ENCODE measurements around the gene SDF2L1. TPM values are rescaled to one million over a fixed set of nuclear protein-coding genes. Genes with fewer than 3 reads are reported as not detected.

SDF2L1 gene
- total and polyA plus RNA-seq, 10 of the 15 experiments (the other 5 are each of a cell fraction or from before 2014, with no cell fraction given): 3.0 to 214 (median 55.5) TPM

DNA sequence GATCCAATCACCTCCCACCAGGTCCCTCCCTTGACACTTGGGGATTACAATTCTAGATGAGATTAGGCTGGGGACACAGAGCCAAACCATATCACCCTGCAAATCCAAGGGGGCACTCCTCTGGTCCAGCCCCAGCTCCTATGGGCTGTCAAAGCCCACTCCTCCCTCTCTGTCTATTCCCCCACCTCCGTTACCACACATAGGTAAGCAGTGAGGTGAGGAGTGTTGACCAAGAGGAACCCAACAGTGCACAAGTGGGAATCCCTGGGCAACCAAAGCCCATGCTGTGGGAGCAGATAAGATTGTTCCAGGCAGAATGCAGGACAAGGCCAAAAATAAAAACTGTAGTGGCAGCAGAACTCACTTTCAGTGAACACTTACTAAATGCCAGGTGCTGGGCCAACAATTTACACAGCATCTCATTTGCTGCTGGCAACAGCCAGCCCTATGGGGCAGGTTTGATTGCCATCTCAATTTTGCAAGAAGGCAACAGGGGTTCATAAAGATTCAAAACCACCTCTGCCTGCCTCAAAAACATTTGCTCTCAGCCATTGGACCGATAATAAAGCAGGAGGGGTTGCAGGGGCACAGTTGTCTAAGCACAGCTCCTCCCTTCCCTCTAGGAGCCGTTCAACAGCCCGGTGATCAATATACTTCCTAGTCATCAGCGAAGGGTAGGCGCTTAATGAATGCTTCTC is 8.9 kb downstream of the SDF2L1 start:
- H3K27me3 ChIP-seq (replicated peaks in 1 of 2; ENCODE audit: control insufficient read depth in 2 of 2, insufficient read depth in 2 of 2, low read length in 1 of 2): no peaks in the 10 kb centered on the region
- ATAC-seq: peak; percentile 22
- intact Hi-C loops (cut with micrococcal nuclease; ENCODE audit: unreplicated experiment) (no loop called here), in situ Hi-C loops (cut with MboI) (no loop called here)
- no peak for DNase-seq (ENCODE audit: low read depth, low spot score)
- H3K4me2 ChIP-seq (ENCODE audit: control insufficient read depth, insufficient read depth): peak overlapping the region; percentile 93
- ChIA-PET POLR2A (interaction anchor here (1.4 kb wide), 2 partner anchors 9 to 74 kb away, joined by 3 to 4 read pairs; partner anchors contain the start of gene SDF2L1), SMC1A (ENCODE audit: uncharacterized antibody, unreplicated experiment) (interaction anchor here (1.0 to 2.4 kb wide), 2 partner anchors 9 to 57 kb away, joined by 3 to 8 read pairs; partner anchors contain the start of gene SDF2L1), CTCF (interaction anchor here (0.8 to 0.9 kb wide), 4 partner anchors 9 to 558 kb away, joined by 3 to 4 read pairs (median 3); partner anchors contain the start of gene SDF2L1), RAD21 (ENCODE audit: unreplicated experiment) (interaction anchor here (1.0 to 1.6 kb wide), 2 partner anchors 8 to 112 kb away, joined by 4 read pairs; no protein-coding TSS in a partner anchor)
- H2AFZ ChIP-seq (ENCODE audit: control insufficient read depth, low read depth, low read length): peak overlapping the region; percentile 88
- H3K9me3 ChIP-seq (replicated peaks; ENCODE audit: control insufficient read depth, insufficient read depth, low read length): no peaks in the 10 kb centered on the region
- peak overlapping the region; percentile 89 for H3K27ac ChIP-seq (ENCODE audit: control insufficient read depth, insufficient read depth)
- H4K20me1 ChIP-seq (ENCODE audit: control insufficient read depth, insufficient read depth): no peaks in the 10 kb centered on the region
- BruUV-seq (replicated peaks): TSS peak; percentile 84
- TF ChIP-seq HDGF (IDR thresholded peaks at IDR 0.05): no peak
- TF ChIP-seq IKZF2 (IDR thresholded peaks at IDR 0.05): 0 out of 4 replicates have a peak, but pooled peaks of 1 of the 2 experiments have one; percentile 8
- H3K79me2 ChIP-seq (ENCODE audit: control insufficient read depth, insufficient read depth, low read length): peaks cover 11% of the 10 kb centered on the region
- WGBS (ENCODE audit: insufficient coverage, insufficient replicate concordance, low lambda C conversion rate, missing lambda C conversion rate): 27% methylated on average over 6 of the region's 6 CpGs
- peaks cover 8% of the 10 kb centered on the region for H3K4me1 ChIP-seq (ENCODE audit: control insufficient read depth, insufficient read depth, low read length)
- peaks cover 3 to 6% of the 10 kb centered on the region in 2 experiments for H3K36me3 ChIP-seq (ENCODE audit: control insufficient read depth in 2 of 2, insufficient read depth in 2 of 2, low read length in 1 of 2)
- H3K9ac ChIP-seq (ENCODE audit: control insufficient read depth, insufficient read depth, low read length): peak overlapping the region; percentile 95
- FAIRE-seq: no peak
- H3K4me3 ChIP-seq: peak overlapping the region; percentile 73

DNA sequence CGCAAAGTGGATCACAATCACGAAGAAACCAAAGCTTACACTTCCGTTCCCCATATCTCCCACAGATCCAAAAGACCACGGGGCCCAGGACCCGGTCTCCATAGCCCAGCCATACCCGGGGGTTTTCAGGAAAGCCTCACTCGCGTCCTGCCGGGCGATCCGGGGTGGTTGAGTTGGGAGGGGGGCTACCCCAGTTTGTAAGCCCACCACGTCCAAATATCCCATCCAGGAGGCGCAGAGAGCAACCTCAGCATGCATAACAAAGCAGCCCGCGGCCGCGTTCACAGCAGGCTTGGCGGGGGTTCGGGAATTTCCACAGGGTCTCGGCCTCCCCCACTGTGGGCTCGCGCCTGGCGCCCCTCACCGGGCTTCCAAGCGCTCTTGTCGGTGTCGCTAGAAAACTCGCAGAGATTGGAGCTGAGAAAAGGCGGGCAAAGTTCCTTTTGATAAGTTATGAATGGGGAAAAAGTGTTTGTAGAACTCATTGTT is 9.5 kb downstream of the SDF2L1 start:
- ATAC-seq: peak; percentile 41
- peaks cover 3% of the 10 kb centered on the region in 2 experiments for H3K36me3 ChIP-seq (ENCODE audit: control insufficient read depth in 2 of 2, insufficient read depth in 2 of 2, low read length in 1 of 2)
- FAIRE-seq: no peak
- H3K4me1 ChIP-seq (ENCODE audit: control insufficient read depth, insufficient read depth, low read length): peaks cover 3% of the 10 kb centered on the region
- H3K27ac ChIP-seq (ENCODE audit: control insufficient read depth, insufficient read depth): peak overlapping the region; percentile 89
- peak overlapping the region; percentile 95 for H3K9ac ChIP-seq (ENCODE audit: control insufficient read depth, insufficient read depth, low read length)
- H3K4me2 ChIP-seq (ENCODE audit: control insufficient read depth, insufficient read depth): peak overlapping the region; percentile 93
- no TSS peak for BruUV-seq (replicated peaks)
- RAD21 ChIA-PET (ENCODE audit: unreplicated experiment): interaction anchor here (1.0 to 1.6 kb wide), 2 partner anchors 8 to 111 kb away, joined by 4 read pairs; no protein-coding TSS in a partner anchor
- SMC1A ChIA-PET (ENCODE audit: uncharacterized antibody, unreplicated experiment): interaction anchor here (0.8 to 2.4 kb wide), 4 partner anchors 10 to 287 kb away, joined by 3 to 8 read pairs (median 3); partner anchors contain the start of gene SDF2L1
- H4K20me1 ChIP-seq (ENCODE audit: control insufficient read depth, insufficient read depth): no peaks in the 10 kb centered on the region
- H3K9me3 ChIP-seq (replicated peaks; ENCODE audit: control insufficient read depth, insufficient read depth, low read length): no peaks in the 10 kb centered on the region
- DNase-seq (ENCODE audit: low read depth, low spot score): no peak
- H3K27me3 ChIP-seq (replicated peaks in 1 of 2; ENCODE audit: control insufficient read depth in 2 of 2, insufficient read depth in 2 of 2, low read length in 1 of 2): no peaks in the 10 kb centered on the region
- CTCF ChIA-PET: interaction anchor here (0.8 to 3.0 kb wide), 5 partner anchors 10 to 559 kb away, joined by 3 to 10 read pairs (median 3); partner anchors contain the start of genes SDF2L1 and YDJC
- H3K4me3 ChIP-seq: peak overlapping the region; percentile 73
- intact Hi-C loops (cut with micrococcal nuclease; ENCODE audit: unreplicated experiment) (no loop called here), in situ Hi-C loops (cut with MboI) (no loop called here)
- peaks cover 7% of the 10 kb centered on the region for H3K79me2 ChIP-seq (ENCODE audit: control insufficient read depth, insufficient read depth, low read length)
- under 1% methylated on average over 29 of the region's 29 CpGs for WGBS (ENCODE audit: insufficient coverage, insufficient replicate concordance, low lambda C conversion rate, missing lambda C conversion rate)
- H2AFZ ChIP-seq (ENCODE audit: control insufficient read depth, low read depth, low read length): peak overlapping the region; percentile 88
- POLR2A ChIA-PET: interaction anchor here (1.4 kb wide), 2 partner anchors 10 to 73 kb away, joined by 3 to 4 read pairs; partner anchors contain the start of gene SDF2L1
- TF ChIP-seq NFIC (IDR thresholded peaks at IDR 0.05; ENCODE audit: low read depth, low read length): no peak
- no peak for TF ChIP-seq SREBF2 (IDR thresholded peaks at IDR 0.05; ENCODE audit: low read length)
- TF ChIP-seq ZNF384 (IDR thresholded peaks at IDR 0.05; ENCODE audit: borderline replicate concordance, low read depth, low read length): no peak
- TF ChIP-seq, protein P1, sequence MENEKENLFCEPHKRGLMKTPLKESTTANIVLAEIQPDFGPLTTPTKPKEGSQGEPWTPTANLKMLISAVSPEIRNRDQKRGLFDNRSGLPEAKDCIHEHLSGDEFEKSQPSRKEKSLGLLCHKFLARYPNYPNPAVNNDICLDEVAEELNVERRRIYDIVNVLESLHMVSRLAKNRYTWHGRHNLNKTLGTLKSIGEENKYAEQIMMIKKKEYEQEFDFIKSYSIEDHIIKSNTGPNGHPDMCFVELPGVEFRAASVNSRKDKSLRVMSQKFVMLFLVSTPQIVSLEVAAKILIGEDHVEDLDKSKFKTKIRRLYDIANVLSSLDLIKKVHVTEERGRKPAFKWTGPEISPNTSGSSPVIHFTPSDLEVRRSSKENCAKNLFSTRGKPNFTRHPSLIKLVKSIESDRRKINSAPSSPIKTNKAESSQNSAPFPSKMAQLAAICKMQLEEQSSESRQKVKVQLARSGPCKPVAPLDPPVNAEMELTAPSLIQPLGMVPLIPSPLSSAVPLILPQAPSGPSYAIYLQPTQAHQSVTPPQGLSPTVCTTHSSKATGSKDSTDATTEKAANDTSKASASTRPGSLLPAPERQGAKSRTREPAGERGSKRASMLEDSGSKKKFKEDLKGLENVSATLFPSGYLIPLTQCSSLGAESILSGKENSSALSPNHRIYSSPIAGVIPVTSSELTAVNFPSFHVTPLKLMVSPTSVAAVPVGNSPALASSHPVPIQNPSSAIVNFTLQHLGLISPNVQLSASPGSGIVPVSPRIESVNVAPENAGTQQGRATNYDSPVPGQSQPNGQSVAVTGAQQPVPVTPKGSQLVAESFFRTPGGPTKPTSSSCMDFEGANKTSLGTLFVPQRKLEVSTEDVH (IDR thresholded peaks at IDR 0.05; ENCODE audit: low read depth, partially characterized antibody): no peak
- no peak for TF ChIP-seq SMAD1 (IDR thresholded peaks at IDR 0.05; ENCODE audit: low read depth, partially characterized antibody)
- no peak for TF ChIP-seq EZH2 (IDR thresholded peaks at IDR 0.05; ENCODE audit: borderline replicate concordance, control insufficient read depth, low read depth, low read length)
- no peak for TF ChIP-seq SMARCA5 (IDR thresholded peaks at IDR 0.05)
- TF ChIP-seq SIX5 (IDR thresholded peaks at IDR 0.05; ENCODE audit: low read depth, low read length, severe bottlenecking): no peak
- TF ChIP-seq, protein P2, sequence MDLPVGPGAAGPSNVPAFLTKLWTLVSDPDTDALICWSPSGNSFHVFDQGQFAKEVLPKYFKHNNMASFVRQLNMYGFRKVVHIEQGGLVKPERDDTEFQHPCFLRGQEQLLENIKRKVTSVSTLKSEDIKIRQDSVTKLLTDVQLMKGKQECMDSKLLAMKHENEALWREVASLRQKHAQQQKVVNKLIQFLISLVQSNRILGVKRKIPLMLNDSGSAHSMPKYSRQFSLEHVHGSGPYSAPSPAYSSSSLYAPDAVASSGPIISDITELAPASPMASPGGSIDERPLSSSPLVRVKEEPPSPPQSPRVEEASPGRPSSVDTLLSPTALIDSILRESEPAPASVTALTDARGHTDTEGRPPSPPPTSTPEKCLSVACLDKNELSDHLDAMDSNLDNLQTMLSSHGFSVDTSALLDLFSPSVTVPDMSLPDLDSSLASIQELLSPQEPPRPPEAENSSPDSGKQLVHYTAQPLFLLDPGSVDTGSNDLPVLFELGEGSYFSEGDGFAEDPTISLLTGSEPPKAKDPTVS (IDR thresholded peaks at IDR 0.05; ENCODE audit: low read depth, low read length): no peak

Data from GM12878 (cell line).